H1 (cell line): ENCODE measurements around the gene TRIM27.
"Not testable (repeated sequence)": the region's sequence is repeated elsewhere in the genome, so short reads cannot be mapped to it uniquely, and the experiment has no call there.

Source experiments
- CTCF ChIP-seq, 3 experiments: IDR thresholded peaks; 1 replicate in 2 of 3; 2 replicates in 1 of 3; pipeline versions ENCODE4 v1.5.1 to v1.6.1; 2011; ENCODE audit warnings: low read length in 3 of 3, mild to moderate bottlenecking in 3 of 3, inconsistent platforms in 2 of 3, low read depth in 1 of 3, moderate library complexity in 1 of 3; ENCODE audit not compliant: insufficient read depth in 1 of 3; ENCODE audit errors: control extremely low read depth in 1 of 3
- POLR2A ChIP-seq, 2 experiments: IDR thresholded peaks; 1 replicate in 1 of 2; 2 replicates in 1 of 2; pipeline ENCODE4 v1.6.1; 2011; ENCODE audit warnings: low read depth in 2 of 2, low read length in 2 of 2, mild to moderate bottlenecking in 2 of 2; ENCODE audit errors: control extremely low read depth in 1 of 2
- POLR2AphosphoS5 ChIP-seq: IDR thresholded peaks from 2 replicates; pipeline ENCODE4 v1.6.1; 2011; ENCODE audit warnings: low read depth, low read length
- SRF ChIP-seq: IDR thresholded peaks from 2 replicates; pipeline ENCODE4 v1.6.1; 2011; ENCODE audit warnings: mild to moderate bottlenecking, low read depth, low read length, moderate library complexity
- TAF1 ChIP-seq: IDR thresholded peaks from 2 replicates; pipeline ENCODE4 v1.6.1; 2011; ENCODE audit warnings: mild to moderate bottlenecking, low read depth, low read length
- USF2 ChIP-seq: IDR thresholded peaks from 2 replicates; pipeline ENCODE4 v1.6.1; 2011; ENCODE audit warnings: low read length, improper control_type of control experiment

DNA sequence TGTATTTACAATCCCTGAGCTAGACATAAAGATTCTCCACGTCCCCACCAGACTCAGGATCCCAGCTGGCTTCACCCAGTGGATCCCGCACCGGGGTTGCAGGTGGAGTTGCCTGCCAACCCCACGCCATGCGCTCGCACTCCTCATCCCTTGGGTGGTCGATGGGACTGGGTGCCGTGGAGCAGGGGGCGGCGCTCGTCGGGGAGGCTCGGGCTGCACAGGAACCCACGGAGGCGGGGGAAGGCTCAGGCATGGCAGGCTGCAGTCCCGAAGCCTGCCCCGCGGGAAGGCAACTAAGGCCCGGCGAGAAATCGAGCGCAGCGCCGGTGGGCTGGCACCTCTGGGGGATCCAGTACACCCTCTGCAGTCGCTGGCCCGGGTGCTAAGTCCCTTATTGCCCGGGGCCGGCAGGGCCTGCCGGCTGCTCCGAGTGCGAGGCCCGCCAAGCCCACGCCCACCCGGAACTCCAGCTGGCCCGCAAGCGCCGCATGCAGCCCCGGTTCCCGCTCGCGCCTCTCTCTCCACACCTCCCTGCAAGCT lies 25.9 kb upstream of the TRIM27 start:
- TF ChIP-seq POLR2AphosphoS5; POLR2A (IDR thresholded peaks at IDR 0.05; ENCODE audit: control extremely low read depth in 1 of 2, low read depth in 2 of 2, low read length in 2 of 2); TAF1; USF2; SRF; CTCF (IDR thresholded peaks at IDR 0.05; ENCODE audit: control extremely low read depth in 1 of 3, insufficient read depth in 1 of 3, low read depth in 1 of 3, low read length in 3 of 3): not testable (repeated sequence)
